Hepatocyte (in vitro differentiated cells): ENCODE results near the gene REELD1. TPM values are rescaled to one million over a fixed set of nuclear protein-coding genes. Genes with fewer than 3 reads are reported as not detected.

Source experiments
- DNase-seq: peaks from one replicate; pipeline ENCODE4 v3.0.0-alpha.2; 2016; ENCODE audit warnings: low spot score
- H2AFZ ChIP-seq: fragments of 200-600 bp; sonication (generic); 2 replicates; pipeline ENCODE4 v1.6.0; 2016; ENCODE audit warnings: antibody characterized with exemption, mild to moderate bottlenecking
- H3K27ac ChIP-seq: fragments of 200-600 bp; sonication (generic); 2 replicates; pipeline ENCODE4 v1.5.1; 2016; ENCODE audit warnings: mild to moderate bottlenecking
- H3K27me3 ChIP-seq: fragments of 200-600 bp; sonication (generic); 2 replicates; pipeline ENCODE4 v1.6.1; 2016
- H3K36me3 ChIP-seq: fragments of 200-600 bp; sonication (generic); replicated peaks from 2 replicates; pipeline ENCODE4 v1.5.1; 2016; ENCODE audit warnings: low read depth; ENCODE audit not compliant: insufficient read depth
- H3K4me1 ChIP-seq: fragments of 200-600 bp; sonication (generic); 2 replicates; pipeline ENCODE4 v1.5.1; 2016; ENCODE audit warnings: mild to moderate bottlenecking, moderate library complexity; ENCODE audit not compliant: insufficient read depth
- H3K4me2 ChIP-seq: fragments of 200-600 bp; sonication (generic); 2 replicates; pipeline ENCODE4 v1.6.0; 2016
- H3K4me3 ChIP-seq: fragments of 200-600 bp; sonication (generic); 2 replicates; pipeline ENCODE4 v1.5.1; 2016; ENCODE audit warnings: mild to moderate bottlenecking
- H3K79me2 ChIP-seq: fragments of 200-600 bp; sonication (generic); 2 replicates; pipeline ENCODE4 v1.6.0; 2017; ENCODE audit warnings: mild to moderate bottlenecking
- H3K9me2 ChIP-seq: fragments of 200-600 bp; sonication (generic); replicated peaks from 2 replicates; pipeline ENCODE4 v1.6.0; 2017; ENCODE audit warnings: mild to moderate bottlenecking; ENCODE audit not compliant: insufficient read depth
- H3K9me3 ChIP-seq: fragments of 200-600 bp; sonication (generic); 2 replicates; pipeline ENCODE4 v1.5.1; 2016; ENCODE audit warnings: low read depth, mild to moderate bottlenecking
- H4K20me1 ChIP-seq: fragments of 200-600 bp; sonication (generic); 2 replicates; pipeline ENCODE4 v1.6.0; 2016; ENCODE audit warnings: mild to moderate bottlenecking; ENCODE audit not compliant: insufficient read depth, poor library complexity, severe bottlenecking
- EZH2 ChIP-seq: fragments of 200-600 bp; sonication (generic); IDR thresholded peaks from 2 replicates; pipeline ENCODE4 v1.6.1; 2016; ENCODE audit warnings: antibody characterized with exemption, mild to moderate bottlenecking, borderline replicate concordance
- EZH2phosphoT487 ChIP-seq: fragments of 200-600 bp; sonication (generic); IDR thresholded peaks from one replicate; pipeline ENCODE4 v1.6.1; 2018; ENCODE audit warnings: antibody characterized with exemption, mild to moderate bottlenecking, low read depth, moderate library complexity; ENCODE audit not compliant: unreplicated experiment, severe bottlenecking
- WGBS: methylation state at CpG from one replicate; pipeline ENCODE4 v1.1.6; 2016; ENCODE audit warnings: low lambda C conversion rate; ENCODE audit errors: missing lambda C conversion rate; 5-methylcytosine and 5-hydroxymethylcytosine counted together
- polyA plus RNA-seq: library from polyadenylated mRNA; unstranded; fragments of >200 nt; fragmentation: Nextera tagmentation; extraction: Ambion mirVana; gene quantifications from 2 replicates; pipeline ENCODE4 v1.2.1, GENCODE V29; 2016
- total RNA-seq: library from RNA; depleted of rRNA; stranded (reverse); fragments of >200 nt; gene quantifications from 2 replicates; pipeline ENCODE4 v1.2.3, GENCODE V29; 2014
- TF ChIP-seq, protein P1 (sequence below): fragments of 200-600 bp; sonication (generic); IDR thresholded peaks from 2 replicates; pipeline ENCODE4 v1.5.1; 2016; ENCODE audit warnings: antibody characterized with exemption, mild to moderate bottlenecking; ENCODE audit not compliant: poor library complexity

REELD1 gene
- total and polyA plus RNA-seq, 2 experiments from 2014 or later, result not detected

GRCh38 chr4:146229406-146229805, 15.1 kb downstream of the REELD1 start:
- Histone ChIP-seq H3K9me2 (no peaks in the 10 kb centered on the region), H3K36me3 (no peaks in the 10 kb centered on the region), H3K27ac (no peak overlapping the region), H2AFZ (no peak overlapping the region), H3K4me3 (no peak overlapping the region), H4K20me1 (no peaks in the 10 kb centered on the region), H3K27me3 (no peaks in the 10 kb centered on the region), H3K4me1 (no peaks in the 10 kb centered on the region), H3K9me3 (no peaks in the 10 kb centered on the region), H3K79me2 (no peaks in the 10 kb centered on the region), H3K4me2 (no peak overlapping the region)
- TF ChIP-seq EZH2phosphoT487, result no peak
- TF ChIP-seq, protein P1, sequence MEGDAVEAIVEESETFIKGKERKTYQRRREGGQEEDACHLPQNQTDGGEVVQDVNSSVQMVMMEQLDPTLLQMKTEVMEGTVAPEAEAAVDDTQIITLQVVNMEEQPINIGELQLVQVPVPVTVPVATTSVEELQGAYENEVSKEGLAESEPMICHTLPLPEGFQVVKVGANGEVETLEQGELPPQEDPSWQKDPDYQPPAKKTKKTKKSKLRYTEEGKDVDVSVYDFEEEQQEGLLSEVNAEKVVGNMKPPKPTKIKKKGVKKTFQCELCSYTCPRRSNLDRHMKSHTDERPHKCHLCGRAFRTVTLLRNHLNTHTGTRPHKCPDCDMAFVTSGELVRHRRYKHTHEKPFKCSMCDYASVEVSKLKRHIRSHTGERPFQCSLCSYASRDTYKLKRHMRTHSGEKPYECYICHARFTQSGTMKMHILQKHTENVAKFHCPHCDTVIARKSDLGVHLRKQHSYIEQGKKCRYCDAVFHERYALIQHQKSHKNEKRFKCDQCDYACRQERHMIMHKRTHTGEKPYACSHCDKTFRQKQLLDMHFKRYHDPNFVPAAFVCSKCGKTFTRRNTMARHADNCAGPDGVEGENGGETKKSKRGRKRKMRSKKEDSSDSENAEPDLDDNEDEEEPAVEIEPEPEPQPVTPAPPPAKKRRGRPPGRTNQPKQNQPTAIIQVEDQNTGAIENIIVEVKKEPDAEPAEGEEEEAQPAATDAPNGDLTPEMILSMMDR, result no peak
- TF ChIP-seq EZH2, result no peak
- no peak for DNase-seq

DNA sequence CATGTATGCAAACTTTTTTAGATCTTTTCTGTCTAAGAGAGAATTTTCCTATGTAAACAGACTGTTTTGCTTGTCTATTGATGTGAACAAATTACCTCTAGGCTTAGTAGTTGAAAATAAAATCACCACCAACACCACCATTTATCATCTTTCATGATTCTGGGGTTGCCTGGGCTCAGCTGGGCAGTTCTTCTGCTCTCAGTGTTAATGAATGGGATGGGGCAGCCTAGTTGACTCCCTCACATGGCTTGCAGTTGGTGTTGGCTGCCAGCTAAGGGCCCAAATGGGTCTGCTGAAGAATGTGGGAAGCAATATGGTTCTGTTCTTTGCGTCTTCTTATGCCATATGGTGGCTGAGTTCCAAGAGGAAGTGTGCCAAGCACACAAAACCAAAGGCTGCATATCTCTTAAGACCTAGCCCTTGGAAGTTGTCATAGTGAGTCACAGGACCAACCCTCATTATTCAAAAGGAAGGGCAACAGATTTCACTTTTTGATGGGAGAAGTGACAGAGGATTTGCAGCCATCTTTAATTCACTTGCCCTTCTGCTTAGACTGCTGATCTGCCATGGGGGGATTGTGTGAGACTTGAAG, 17.9 kb downstream of the REELD1 start:
- H3K4me3 ChIP-seq, result no peak overlapping the region
- WGBS, result 100% methylated on average over 1 of the region's 1 CpG
- no peak for DNase-seq
- no peak overlapping the region for H3K4me2 ChIP-seq
- no peaks in the 10 kb centered on the region for H3K4me1 ChIP-seq
- no peaks in the 10 kb centered on the region for H3K27me3 ChIP-seq
- H2AFZ ChIP-seq, result no peak overlapping the region
- no peak overlapping the region for H3K27ac ChIP-seq
- H4K20me1 ChIP-seq, result no peaks in the 10 kb centered on the region
- no peaks in the 10 kb centered on the region for H3K36me3 ChIP-seq
- no peaks in the 10 kb centered on the region for H3K9me3 ChIP-seq
- H3K79me2 ChIP-seq, result no peaks in the 10 kb centered on the region
- H3K9me2 ChIP-seq, result no peaks in the 10 kb centered on the region
- TF ChIP-seq, protein P1, result no peak
- TF ChIP-seq EZH2phosphoT487 (no peak), EZH2 (no peak)

GRCh38 chr4:146235654-146236177, 21.4 kb downstream of the REELD1 start:
- no peak for DNase-seq
- Histone ChIP-seq H3K36me3 (no peaks in the 10 kb centered on the region), H3K79me2 (no peaks in the 10 kb centered on the region), H3K9me2 (no peaks in the 10 kb centered on the region), H4K20me1 (no peaks in the 10 kb centered on the region), H3K27ac (no peak overlapping the region), H3K27me3 (no peaks in the 10 kb centered on the region), H2AFZ (no peak overlapping the region), H3K4me1 (no peaks in the 10 kb centered on the region), H3K4me3 (no peak overlapping the region), H3K9me3 (no peaks in the 10 kb centered on the region), H3K4me2 (no peak overlapping the region)
- TF ChIP-seq, protein P1, result no peak
- TF ChIP-seq EZH2phosphoT487 (no peak), EZH2 (no peak)
- 71% methylated on average over 8 of the region's 8 CpGs for WGBS
